OCI-LY7 (cell line): Measurements from ENCODE around the gene CPNE4. TPM values are rescaled to one million over a fixed set of nuclear protein-coding genes. Genes with fewer than 3 reads are reported as not detected.

Experiments
- BruUV-seq: library from RNA; stranded (reverse); fragments of 400-500 nt; replicated peaks from 2 replicates; lab custom pipeline; 2021; lab: Mats Ljungman, UMichigan
- CTCF ChIA-PET: fragments of 300-600 bp; sonication (Branson Sonifier 250); formaldehyde crosslinking; loops from one replicate; lab custom pipeline; 2022; ENCODE audit warnings: antibody characterized with exemption; ENCODE audit not compliant: unreplicated experiment; lab: Charles Lee
- POLR2A ChIA-PET: fragments of 300-600 bp; sonication (Branson Sonifier 250); formaldehyde crosslinking; loops from one replicate; lab custom pipeline; 2022; ENCODE audit warnings: antibody characterized with exemption; lab: Charles Lee
- DNase-seq: peaks from one replicate; pipeline ENCODE4 v3.0.0-alpha.2; 2015; ENCODE audit warnings: low spot score
- H2AFZ ChIP-seq: fragments of 200-600 bp; sonication (generic), shearing (Covaris generic); 2 replicates; pipeline ENCODE4 v1.6.1; 2014; ENCODE audit warnings: mild to moderate bottlenecking, antibody characterized with exemption, low read length, moderate library complexity
- H3K27ac ChIP-seq: fragments of 200-600 bp; sonication (generic); 2 replicates; pipeline ENCODE4 v1.5.1; 2014; ENCODE audit warnings: mixed run types, low read depth, mild to moderate bottlenecking, moderate library complexity, low read length, inconsistent platforms; ENCODE audit not compliant: poor library complexity, severe bottlenecking
- H3K36me3 ChIP-seq: fragments of 200-600 bp; sonication (generic); 2 replicates; pipeline ENCODE4 v1.6.1; 2014; ENCODE audit warnings: mild to moderate bottlenecking, antibody characterized with exemption, low read length, moderate library complexity, mixed read lengths; ENCODE audit not compliant: insufficient read depth
- H3K4me1 ChIP-seq: fragments of 200-600 bp; sonication (generic); 2 replicates; pipeline ENCODE4 v1.5.1; 2014; ENCODE audit warnings: mild to moderate bottlenecking, low read length; ENCODE audit not compliant: insufficient read depth, poor library complexity, severe bottlenecking
- H3K4me2 ChIP-seq: fragments of 200-600 bp; sonication (generic); 2 replicates; pipeline ENCODE4 v1.6.1; 2014; ENCODE audit warnings: mild to moderate bottlenecking, low read length
- H3K4me3 ChIP-seq: fragments of 200-600 bp; sonication (generic); 2 replicates; pipeline ENCODE4 v1.5.1; 2014; ENCODE audit warnings: mild to moderate bottlenecking, low read depth, low read length; ENCODE audit not compliant: poor library complexity, severe bottlenecking
- H3K79me2 ChIP-seq: fragments of 200-600 bp; sonication (generic); 2 replicates; pipeline ENCODE4 v1.6.1; 2016; ENCODE audit warnings: low read depth, mild to moderate bottlenecking, low read length, moderate library complexity, mixed read lengths; ENCODE audit not compliant: insufficient read depth
- H3K9me2 ChIP-seq: fragments of 200-600 bp; sonication (generic); 2 replicates; pipeline ENCODE4 v1.6.1; 2016; ENCODE audit warnings: mild to moderate bottlenecking, low read length, mixed read lengths; ENCODE audit not compliant: insufficient read depth
- H3K9me3 ChIP-seq: fragments of 200-600 bp; sonication (generic); 2 replicates; pipeline ENCODE4 v1.6.1; 2014; ENCODE audit warnings: mild to moderate bottlenecking, mixed run types, low read length, mixed read lengths
- H4K20me1 ChIP-seq: fragments of 200-600 bp; sonication (generic); 2 replicates; pipeline ENCODE4 v1.6.1; 2014; ENCODE audit warnings: mild to moderate bottlenecking, antibody characterized with exemption, low read length, moderate library complexity, mixed read lengths; ENCODE audit not compliant: insufficient read depth
- CTCF ChIP-seq: fragments of 200-600 bp; sonication (generic); conservative IDR thresholded peaks from 2 replicates; pipeline ENCODE4 v1.5.1; 2014; ENCODE audit warnings: mild to moderate bottlenecking, antibody characterized with exemption, low read length, moderate library complexity, mixed read lengths
- EZH2phosphoT487 ChIP-seq: fragments of 200-600 bp; sonication (generic); IDR thresholded peaks from 2 replicates; pipeline ENCODE4 v1.6.1; 2018; ENCODE audit warnings: low read depth, borderline replicate concordance, mild to moderate bottlenecking, mixed run types, antibody characterized with exemption, low read length, moderate library complexity, mixed read lengths
- intact Hi-C: fragments of 100-400 bp; cut with micrococcal nuclease; formaldehyde crosslinking; loops from one replicate; pipeline ENCODE4 v1.10.0; 2022; ENCODE audit not compliant: unreplicated experiment
- total RNA-seq, 2 experiments: library from RNA; depleted of rRNA in 1 of 2; stranded (reverse); fragments of >200 nt in 1 of 2; shearing (Covaris generic) in 1 of 2; gene quantifications; 2 replicates each; pipeline ENCODE4 v1.2.3, GENCODE V29; 2014 to 2022

The CPNE4 gene
- total RNA-seq, 2 experiments from 2014 or later = not detected

- Histone ChIP-seq H3K4me1 (no peaks in the 10 kb centered on the region), H3K4me2 (no peak overlapping the region), H4K20me1 (no peaks in the 10 kb centered on the region), H3K4me3 (no peak overlapping the region), H3K9me2 (no peaks in the 10 kb centered on the region), H3K9me3 (no peaks in the 10 kb centered on the region), H3K27ac (no peak overlapping the region), H2AFZ (no peak overlapping the region), H3K36me3 (no peaks in the 10 kb centered on the region), H3K79me2 (no peaks in the 10 kb centered on the region)
- intact Hi-C loops = no loop called here
- no TSS peak for BruUV-seq
- TF ChIP-seq CTCF = no peak
- no peak for TF ChIP-seq EZH2phosphoT487
- ChIA-PET POLR2A (no interaction called here), CTCF (no interaction called here)
- DNase-seq = no peak
These were observed 191.6 kb downstream of the CPNE4 start for GRCh38 chr3:131843174-131843573.

GRCh38 chr3:131840156-131840797 lies 194.5 kb downstream of the CPNE4 start:
- Histone ChIP-seq H3K4me3 (no peak overlapping the region), H2AFZ (no peak overlapping the region), H3K36me3 (no peaks in the 10 kb centered on the region), H3K9me2 (no peaks in the 10 kb centered on the region), H3K79me2 (no peaks in the 10 kb centered on the region), H4K20me1 (no peaks in the 10 kb centered on the region), H3K27ac (no peak overlapping the region), H3K4me1 (no peaks in the 10 kb centered on the region), H3K4me2 (no peak overlapping the region), H3K9me3 (no peaks in the 10 kb centered on the region)
- BruUV-seq = no TSS peak
- intact Hi-C loops = no loop called here
- TF ChIP-seq EZH2phosphoT487 (no peak), CTCF (no peak)
- no peak for DNase-seq
- ChIA-PET CTCF (no interaction called here), POLR2A (no interaction called here)

- Histone ChIP-seq H2AFZ (no peak overlapping the region), H3K79me2 (no peaks in the 10 kb centered on the region), H3K4me1 (no peaks in the 10 kb centered on the region), H3K9me2 (no peaks in the 10 kb centered on the region), H3K4me3 (no peak overlapping the region), H3K36me3 (no peaks in the 10 kb centered on the region), H3K27ac (no peak overlapping the region), H4K20me1 (no peaks in the 10 kb centered on the region), H3K9me3 (no peaks in the 10 kb centered on the region), H3K4me2 (no peak overlapping the region)
- intact Hi-C loops = no loop called here
- DNase-seq = no peak
- no TSS peak for BruUV-seq
- TF ChIP-seq CTCF (no peak), EZH2phosphoT487 (no peak)
- CTCF ChIA-PET = no interaction called here
- POLR2A ChIA-PET = no interaction called here
These were observed 198.9 kb downstream of the CPNE4 start for GRCh38 chr3:131835906-131836305.
